HCT116 (cell line): ENCODE data around the gene DUSP18. TPM values are rescaled to one million over a fixed set of nuclear protein-coding genes. Genes with fewer than 3 reads are reported as not detected.

Experiments used
- ATAC-seq: fragments of 200-7000 bp; cut with Tn5 transposase; 2 replicates; pipeline ENCODE4 v1.9.1; 2020; ENCODE audit warnings: mild to moderate bottlenecking, moderate library complexity
- BruUV-seq: library from RNA; stranded (reverse); fragments of 400-500 nt; replicated peaks from 2 replicates; lab custom pipeline; 2021; lab: Mats Ljungman, UMichigan
- CTCF ChIA-PET: fragments of 300-600 bp; sonication (Branson Sonifier 250); formaldehyde crosslinking; loops from one replicate; lab custom pipeline; 2021; ENCODE audit warnings: antibody characterized with exemption; lab: Charles Lee
- POLR2A ChIA-PET: fragments of 300-600, 350-600 bp; sonication (Branson Sonifier 250); formaldehyde crosslinking; loops from one replicate; lab custom pipeline; 2021; ENCODE audit warnings: antibody characterized with exemption; lab: Charles Lee
- RAD21 ChIA-PET, 2 experiments: fragments of 300-600 bp; sonication (Branson Sonifier 250); formaldehyde crosslinking; loops; one replicate each; lab custom pipeline; 2023; ENCODE audit warnings: low total read pairs in 2 of 2; ENCODE audit not compliant: uncharacterized antibody in 2 of 2, unreplicated experiment in 2 of 2, low non-redundant PET in 1 of 2; lab: Charles Lee
- DNase-seq: peaks from one replicate; pipeline ENCODE4 v3.0.0-alpha.2; 2010; ENCODE audit warnings: low read depth, low spot score
- H2AFZ ChIP-seq: fragments of 200-600 bp; shearing (Covaris generic), sonication (generic); 2 replicates; pipeline ENCODE4 v1.6.1; 2017; ENCODE audit warnings: low read depth, mixed run types, mixed read lengths, antibody characterized with exemption, low read length; ENCODE audit not compliant: poor library complexity, severe bottlenecking
- H3K27ac ChIP-seq: 2 replicates; pipeline ENCODE4 v1.5.1; 2012; ENCODE audit warnings: low read depth, low read length
- H3K27me3 ChIP-seq: fragments of 200-600 bp; sonication (generic); 2 replicates; pipeline ENCODE4 v1.6.1; 2016; ENCODE audit warnings: mixed run types, low read length, mixed read lengths; ENCODE audit not compliant: insufficient read depth
- H3K36me3 ChIP-seq, 2 experiments: fragments of 200-500 bp in 1 of 2; fragments of 200-600 bp in 1 of 2; sonication (Bioruptor generic) in 1 of 2; sonication (generic) in 1 of 2; 2 replicates each; pipeline versions ENCODE4 v1.5.1 to v1.6.1; 2014 to 2016; ENCODE audit warnings: low read length in 2 of 2, inconsistent platforms in 1 of 2, mixed read lengths in 1 of 2, mixed run types in 1 of 2; ENCODE audit not compliant: insufficient read depth in 2 of 2, control insufficient read depth in 1 of 2
- H3K4me1 ChIP-seq, 2 experiments: fragments of 200-600 bp in 1 of 2; sonication (generic) in 1 of 2; 2 replicates each; pipeline versions ENCODE4 v1.5.1 to v1.6.1; 2012 to 2017; ENCODE audit warnings: low read length in 2 of 2, inconsistent platforms in 1 of 2, mild to moderate bottlenecking in 1 of 2, mixed read lengths in 1 of 2, mixed run types in 1 of 2, moderate library complexity in 1 of 2; ENCODE audit not compliant: insufficient read depth in 2 of 2, control insufficient read depth in 1 of 2
- H3K4me2 ChIP-seq: fragments of 200-600 bp; sonication (generic); 2 replicates; pipeline ENCODE4 v1.6.1; 2017; ENCODE audit warnings: mixed run types, low read length, mixed read lengths
- H3K4me3 ChIP-seq, 2 experiments: fragments of 200-600 bp in 1 of 2; sonication (generic) in 1 of 2; replicated peaks in 1 of 2; 2 replicates each; pipeline ENCODE4 v1.5.1; 2011 to 2016; ENCODE audit warnings: low read length in 2 of 2, control low read depth in 1 of 2, low read depth in 1 of 2, mild to moderate bottlenecking in 1 of 2, mixed read lengths in 1 of 2, mixed run types in 1 of 2
- H3K79me2 ChIP-seq: fragments of 200-600 bp; sonication (generic); 2 replicates; pipeline ENCODE4 v1.6.1; 2017; ENCODE audit warnings: mild to moderate bottlenecking, mixed run types, low read length, moderate library complexity, mixed read lengths; ENCODE audit not compliant: insufficient read depth
- H3K9ac ChIP-seq: fragments of 200-600 bp; sonication (generic); 2 replicates; pipeline ENCODE4 v1.6.1; 2016; ENCODE audit warnings: low read length, mixed read lengths
- H3K9me2 ChIP-seq: fragments of 200-600 bp; sonication (generic), shearing (Covaris generic); 2 replicates; pipeline ENCODE4 v1.6.1; 2017; ENCODE audit warnings: mixed run types, mild to moderate bottlenecking, moderate library complexity; ENCODE audit not compliant: insufficient read depth
- H3K9me3 ChIP-seq, 2 experiments: fragments of 200-500 bp in 1 of 2; fragments of 200-600 bp in 1 of 2; sonication (Bioruptor generic) in 1 of 2; sonication (generic) in 1 of 2; 2 replicates each; pipeline ENCODE4 v1.6.1; 2014 to 2017; ENCODE audit warnings: low read length in 2 of 2, mixed read lengths in 2 of 2, inconsistent platforms in 1 of 2, low read depth in 1 of 2, mild to moderate bottlenecking in 1 of 2, mixed run types in 1 of 2, moderate library complexity in 1 of 2; ENCODE audit not compliant: control insufficient read depth in 1 of 2, insufficient read depth in 1 of 2
- H4K20me1 ChIP-seq: fragments of 200-600 bp; sonication (generic), shearing (Covaris generic); 2 replicates; pipeline ENCODE4 v1.6.1; 2017; ENCODE audit warnings: mixed run types, mild to moderate bottlenecking, moderate library complexity; ENCODE audit not compliant: insufficient read depth
- CTCF ChIP-seq, 3 experiments: fragments of 200-600 bp in 1 of 3; sonication (generic) in 1 of 3; IDR thresholded peaks in 2 of 3; conservative IDR thresholded peaks in 1 of 3; 2 replicates each; pipeline ENCODE4 v1.5.1; 2012 to 2017; ENCODE audit warnings: low read depth in 2 of 3, low read length in 2 of 3, antibody characterized with exemption in 1 of 3, borderline replicate concordance in 1 of 3, control low read depth in 1 of 3, mild to moderate bottlenecking in 1 of 3, mixed read lengths in 1 of 3, mixed run types in 1 of 3, moderate library complexity in 1 of 3; ENCODE audit not compliant: insufficient read depth in 1 of 3
- EGR1 ChIP-seq: IDR thresholded peaks from 2 replicates; pipeline ENCODE4 v1.6.1; 2012; ENCODE audit warnings: low read depth
- ELF1 ChIP-seq: IDR thresholded peaks from 2 replicates; pipeline ENCODE4 v1.6.1; 2012; ENCODE audit warnings: low read depth, borderline replicate concordance
- EZH2 ChIP-seq: fragments of 200-600 bp; sonication (generic); IDR thresholded peaks from 2 replicates; pipeline ENCODE4 v1.6.1; 2017; ENCODE audit warnings: antibody characterized with exemption, mixed run types
- FOSL1 ChIP-seq: IDR thresholded peaks from 2 replicates; pipeline ENCODE4 v1.6.1; 2012; ENCODE audit warnings: low read depth
- POLR2AphosphoS5 ChIP-seq: IDR thresholded peaks from 2 replicates; pipeline ENCODE4 v1.6.1; 2011; ENCODE audit warnings: mild to moderate bottlenecking, low read depth, low read length, moderate library complexity
- RAD21 ChIP-seq: IDR thresholded peaks from 2 replicates; pipeline ENCODE4 v1.6.1; 2012; ENCODE audit warnings: low read depth, mild to moderate bottlenecking
- REST ChIP-seq: IDR thresholded peaks from 2 replicates; pipeline ENCODE4 v1.6.1; 2012; ENCODE audit warnings: low read depth
- SIN3A ChIP-seq: IDR thresholded peaks from 2 replicates; pipeline ENCODE4 v1.6.1; 2012; ENCODE audit warnings: low read depth
- SP1 ChIP-seq: IDR thresholded peaks from 2 replicates; pipeline ENCODE4 v1.6.1; 2012; ENCODE audit warnings: low read depth
- TCF7L2 ChIP-seq: IDR thresholded peaks from 2 replicates; pipeline ENCODE4 v1.7.0; 2011; ENCODE audit warnings: borderline replicate concordance, inconsistent platforms; ENCODE audit not compliant: insufficient read depth, insufficient read length; ENCODE audit errors: extremely low read depth
- ZNF274 ChIP-seq: fragments of 200-500 bp; sonication (Bioruptor generic); IDR thresholded peaks from 2 replicates; pipeline ENCODE4 v1.6.1; 2014; ENCODE audit warnings: mild to moderate bottlenecking, low read depth, low read length, inconsistent platforms
- intact Hi-C: fragments of 100-400 bp; cut with micrococcal nuclease; formaldehyde crosslinking; loops from 2 replicates; pipeline ENCODE4 v1.10.0; 2022
- total RNA-seq: library from RNA; stranded (reverse); gene quantifications from one replicate; pipeline ENCODE4 v1.2.1, GENCODE V29; 2021; ENCODE audit not compliant: unreplicated experiment

Gene DUSP18
- total RNA-seq, 1 experiment from 2014 or later = 9.7 TPM

GRCh38 chr22:30650508-30651116, 17.1 kb downstream of the DUSP18 start:
- Histone ChIP-seq H3K79me2 (no peaks in the 10 kb centered on the region), H3K9me2 (no peaks in the 10 kb centered on the region), H2AFZ (no peak overlapping the region), H3K4me3 (no peak overlapping the region), H3K4me1 (peaks cover 18 to 30% of the 10 kb centered on the region in 2 experiments), H3K27me3 (no peaks in the 10 kb centered on the region), H3K27ac (peak overlapping the region; percentile 59; the same call in 1 of the 2 replicates), H3K9me3 (no peaks in the 10 kb centered on the region), H4K20me1 (no peaks in the 10 kb centered on the region), H3K4me2 (peak overlapping the region; percentile 76; the same call in 1 of the 2 replicates), H3K9ac (no peak overlapping the region), H3K36me3 (no peaks in the 10 kb centered on the region)
- ATAC-seq (no peak), DNase-seq (no peak)
- POLR2A ChIA-PET = interaction anchor here (2.1 kb wide), 1 partner anchor 16 kb away, joined by 11 read pairs; the partner anchor contains the start of gene SLC35E4
- RAD21 ChIA-PET = no interaction called here
- TF ChIP-seq RAD21 (no peak), EGR1 (no peak)
- CTCF ChIA-PET = interaction anchor here (1.1 to 2.4 kb wide), 5 partner anchors 16 to 104 kb away, joined by 3 to 17 read pairs (median 8); partner anchors contain the start of genes DUSP18 and SLC35E4
- intact Hi-C loops = no loop called here
- BruUV-seq = no TSS peak

DNA sequence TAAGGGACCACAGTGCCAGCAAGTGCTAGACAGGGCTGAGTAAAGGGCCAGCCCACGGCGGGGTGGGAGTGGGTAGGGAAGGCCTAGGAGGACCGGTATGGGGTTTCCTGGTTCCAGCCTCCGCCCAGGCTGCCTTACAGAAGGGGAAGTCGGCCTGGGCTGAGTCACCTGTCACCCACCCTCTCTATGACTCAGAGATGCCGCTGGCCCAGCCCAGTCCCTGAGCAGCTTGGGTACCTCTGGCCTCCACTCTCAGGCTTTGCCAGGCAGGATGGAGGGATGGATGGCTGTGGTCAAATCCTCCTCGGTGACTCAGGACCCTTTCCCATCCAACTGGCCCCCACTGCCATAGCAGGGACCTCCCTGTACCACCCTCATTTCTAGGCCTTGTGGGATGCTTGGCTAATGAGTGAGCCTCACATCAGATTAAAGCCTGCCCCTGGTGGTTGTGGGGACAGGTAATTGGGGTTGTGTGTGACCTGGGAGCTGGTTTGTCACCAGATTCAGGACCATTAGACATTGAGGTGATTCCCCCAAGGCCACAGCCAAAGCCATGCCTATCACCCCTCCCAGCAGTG, 18.2 kb downstream of the DUSP18 start:
- Histone ChIP-seq H2AFZ (no peak overlapping the region), H3K9ac (peak overlapping the region; percentile 46), H4K20me1 (no peaks in the 10 kb centered on the region), H3K27me3 (no peaks in the 10 kb centered on the region), H3K36me3 (no peaks in the 10 kb centered on the region), H3K4me2 (peak overlapping the region; percentile 76), H3K27ac (peak overlapping the region; percentile 59), H3K79me2 (no peaks in the 10 kb centered on the region), H3K9me2 (no peaks in the 10 kb centered on the region), H3K4me3 (peak overlapping the region in 1 of 2 experiments; percentile 29; a peak in 2 of 4 replicates), H3K9me3 (no peaks in the 10 kb centered on the region), H3K4me1 (peaks cover 18 to 30% of the 10 kb centered on the region in 2 experiments)
- ATAC-seq (peak; percentile 99), DNase-seq (peak; percentile 78)
- CTCF ChIA-PET = interaction anchor here (0.7 to 2.4 kb wide), 7 partner anchors 13 to 439 kb away, joined by 3 to 17 read pairs (median 4); partner anchors contain the start of genes DUSP18 and SLC35E4
- intact Hi-C loops = no loop called here
- RAD21 ChIA-PET = no interaction called here
- POLR2A ChIA-PET = interaction anchor here (1.5 to 2.1 kb wide), 2 partner anchors 14 to 226 kb away, joined by 3 to 11 read pairs; partner anchors contain the start of gene SLC35E4
- no TSS peak for BruUV-seq
- TF ChIP-seq ELF1 (no peak; the same call in 1 of the 2 replicates), SIN3A (no peak), FOSL1 (peak; percentile 95), ZNF274 (no peak), POLR2AphosphoS5 (peak; percentile 54), EZH2 (no peak), EGR1 (peak; percentile 36; the same call in 1 of the 2 replicates), REST (no peak), TCF7L2 (peak; percentile 94), CTCF (IDR thresholded peaks at IDR 0.05 in 2 of 3, conservative IDR thresholded peaks at IDR 0.05 in 1 of 3; ENCODE audit: borderline replicate concordance in 1 of 3, insufficient read depth in 1 of 3, low read depth in 2 of 3, low read length in 2 of 3) (peak in 2 of 3 experiments; percentile 52 to 53; a peak in 4 of 6 replicates), SP1 (peak; percentile 72)
